AG09309 (cell line): ENCODE measurements around the gene SPRING1.
A peak's percentile ranks its signal among the peaks of the same experiment; 100 is the strongest.

Experiments used
- DNase-seq: peaks from one replicate; pipeline ENCODE4 v3.0.0-alpha.2; 2010; ENCODE audit warnings: low read depth
- H3K4me3 ChIP-seq: 2 replicates; pipeline ENCODE4 v1.5.1; 2011; ENCODE audit warnings: mild to moderate bottlenecking, low read depth, low read length, moderate library complexity; ENCODE audit not compliant: control insufficient read depth
- TF ChIP-seq, protein P1 (sequence below): IDR thresholded peaks from 2 replicates; pipeline ENCODE4 v1.5.1; 2011; ENCODE audit warnings: mild to moderate bottlenecking, low read depth, low read length, inconsistent platforms; ENCODE audit not compliant: insufficient read depth, control insufficient read depth; ENCODE audit errors: missing control alignments

Gene SPRING1

DNA sequence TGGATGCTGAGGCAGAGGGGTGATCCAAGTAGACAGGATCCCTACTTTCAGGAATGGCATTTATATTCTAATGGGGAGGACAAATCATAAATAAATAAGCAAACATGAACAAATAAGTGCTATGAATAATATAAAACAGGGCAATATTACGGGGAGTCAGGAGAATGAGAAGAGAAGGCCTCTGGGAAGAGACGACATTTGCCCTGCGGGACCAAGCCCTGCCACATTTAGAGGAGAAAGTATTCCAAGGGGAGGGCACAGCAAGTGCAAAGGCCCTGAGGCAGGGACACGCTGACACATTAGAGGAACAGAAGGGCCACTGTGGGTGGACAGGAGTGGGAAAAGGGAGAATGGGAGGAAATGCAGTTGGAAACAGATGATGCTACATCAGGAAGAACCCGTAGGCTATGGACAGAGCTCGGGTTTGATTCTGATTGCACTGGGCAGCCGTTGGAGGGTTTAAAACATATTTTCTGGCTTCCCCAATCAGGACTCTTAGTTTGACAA lies 1.6 kb upstream of the SPRING1 start:
- TF ChIP-seq, protein P1, sequence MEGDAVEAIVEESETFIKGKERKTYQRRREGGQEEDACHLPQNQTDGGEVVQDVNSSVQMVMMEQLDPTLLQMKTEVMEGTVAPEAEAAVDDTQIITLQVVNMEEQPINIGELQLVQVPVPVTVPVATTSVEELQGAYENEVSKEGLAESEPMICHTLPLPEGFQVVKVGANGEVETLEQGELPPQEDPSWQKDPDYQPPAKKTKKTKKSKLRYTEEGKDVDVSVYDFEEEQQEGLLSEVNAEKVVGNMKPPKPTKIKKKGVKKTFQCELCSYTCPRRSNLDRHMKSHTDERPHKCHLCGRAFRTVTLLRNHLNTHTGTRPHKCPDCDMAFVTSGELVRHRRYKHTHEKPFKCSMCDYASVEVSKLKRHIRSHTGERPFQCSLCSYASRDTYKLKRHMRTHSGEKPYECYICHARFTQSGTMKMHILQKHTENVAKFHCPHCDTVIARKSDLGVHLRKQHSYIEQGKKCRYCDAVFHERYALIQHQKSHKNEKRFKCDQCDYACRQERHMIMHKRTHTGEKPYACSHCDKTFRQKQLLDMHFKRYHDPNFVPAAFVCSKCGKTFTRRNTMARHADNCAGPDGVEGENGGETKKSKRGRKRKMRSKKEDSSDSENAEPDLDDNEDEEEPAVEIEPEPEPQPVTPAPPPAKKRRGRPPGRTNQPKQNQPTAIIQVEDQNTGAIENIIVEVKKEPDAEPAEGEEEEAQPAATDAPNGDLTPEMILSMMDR, result no peak
- DNase-seq, result no peak
- H3K4me3 ChIP-seq, result no peak overlapping the region

DNA sequence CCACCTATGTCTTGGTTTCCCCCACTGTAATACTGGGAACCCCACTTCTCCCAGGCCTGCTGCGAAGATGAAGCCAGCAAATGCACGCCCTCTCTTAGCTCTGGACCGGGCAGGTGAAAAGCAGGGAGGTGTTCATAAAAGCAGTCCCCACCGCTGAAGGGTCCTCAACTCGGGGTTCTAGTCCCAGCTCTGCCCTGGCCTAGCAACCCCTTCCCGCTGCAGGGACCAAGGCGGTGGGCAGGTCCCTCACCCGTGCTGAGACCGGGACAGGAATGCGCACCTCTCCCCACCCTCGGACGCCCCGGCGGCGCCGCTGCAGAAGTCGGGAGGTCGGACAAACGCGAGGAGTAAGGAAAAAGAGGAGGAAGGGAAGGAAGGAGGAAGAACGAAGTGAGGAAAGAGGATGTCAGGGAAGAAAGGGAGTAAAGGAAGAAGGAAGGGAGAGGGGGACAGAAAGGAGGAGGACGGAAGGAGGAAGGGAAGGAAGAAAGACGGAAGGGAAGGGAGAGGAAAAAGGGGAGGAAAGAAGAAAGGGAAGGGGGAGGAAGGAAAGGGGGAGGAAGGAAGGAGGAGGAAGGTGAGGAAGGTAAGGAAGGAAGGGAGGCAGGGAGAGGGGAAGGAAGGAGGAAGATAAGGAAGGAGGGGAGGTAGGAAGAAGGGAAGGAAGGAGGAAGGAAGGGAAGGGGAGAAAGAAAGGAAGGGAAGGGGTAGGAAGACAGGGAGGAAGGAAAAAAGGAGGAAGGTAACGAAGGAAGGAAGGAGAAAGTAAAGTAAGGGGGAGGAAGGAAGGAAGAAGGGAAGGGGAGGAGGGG lies 701 bp downstream of the SPRING1 start:
- TF ChIP-seq, protein P1, result no peak
- no peak for DNase-seq
- peak overlapping the region; percentile 86 for H3K4me3 ChIP-seq

DNA sequence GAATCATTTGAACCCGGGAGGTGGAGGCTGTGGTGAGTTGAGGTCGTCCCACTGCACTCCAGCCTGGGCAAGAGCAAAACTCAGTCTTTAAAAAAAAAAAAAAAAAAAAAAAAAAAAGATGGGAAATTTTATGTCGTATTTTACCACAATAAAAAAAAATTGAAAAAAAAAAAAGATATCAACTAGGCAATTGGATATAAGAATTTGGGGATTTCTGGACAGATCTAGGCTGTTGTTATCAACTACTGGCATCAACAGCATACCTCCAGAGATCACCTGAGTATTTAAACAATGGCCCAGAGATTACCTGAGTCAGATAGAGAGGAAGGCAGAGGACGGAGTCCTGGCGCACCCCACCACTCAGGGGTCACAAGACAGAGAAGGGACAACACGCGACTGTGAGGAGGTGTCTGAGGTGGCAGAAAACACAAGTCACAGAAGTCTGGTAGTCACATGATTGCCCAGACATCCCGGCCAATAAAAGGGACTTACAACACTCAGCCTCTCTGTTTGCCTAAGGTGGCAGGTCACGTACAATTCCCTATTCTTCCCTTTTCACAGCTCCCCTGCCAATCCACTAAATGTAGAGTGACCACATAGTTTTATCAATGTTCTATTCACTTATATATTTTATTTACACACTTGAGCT lies 1.8 kb downstream of the SPRING1 start:
- DNase-seq, result no peak
- TF ChIP-seq, protein P1, result no peak
- H3K4me3 ChIP-seq, result no peak overlapping the region

DNA sequence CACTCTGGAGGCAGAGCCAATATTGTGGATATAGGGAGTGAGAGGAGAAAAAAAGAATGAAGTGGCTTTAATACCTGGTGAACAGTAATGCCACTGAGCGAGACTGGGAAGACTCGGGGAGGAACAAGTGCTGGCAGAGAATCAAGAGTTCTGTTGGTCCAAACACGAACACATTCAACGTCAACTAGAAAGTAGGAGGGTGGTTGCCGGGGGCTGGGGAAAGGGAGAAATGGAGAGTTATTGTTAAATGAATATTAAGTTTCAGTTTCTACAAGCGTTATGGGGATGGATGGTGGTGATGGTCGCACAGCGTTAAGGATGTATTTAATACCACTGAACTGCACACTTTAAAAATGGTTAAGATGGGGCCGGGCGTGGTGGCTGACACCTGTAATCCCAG lies 2.8 kb downstream of the SPRING1 start:
- TF ChIP-seq, protein P1, result no peak
- DNase-seq, result no peak
- no peak overlapping the region for H3K4me3 ChIP-seq

DNA sequence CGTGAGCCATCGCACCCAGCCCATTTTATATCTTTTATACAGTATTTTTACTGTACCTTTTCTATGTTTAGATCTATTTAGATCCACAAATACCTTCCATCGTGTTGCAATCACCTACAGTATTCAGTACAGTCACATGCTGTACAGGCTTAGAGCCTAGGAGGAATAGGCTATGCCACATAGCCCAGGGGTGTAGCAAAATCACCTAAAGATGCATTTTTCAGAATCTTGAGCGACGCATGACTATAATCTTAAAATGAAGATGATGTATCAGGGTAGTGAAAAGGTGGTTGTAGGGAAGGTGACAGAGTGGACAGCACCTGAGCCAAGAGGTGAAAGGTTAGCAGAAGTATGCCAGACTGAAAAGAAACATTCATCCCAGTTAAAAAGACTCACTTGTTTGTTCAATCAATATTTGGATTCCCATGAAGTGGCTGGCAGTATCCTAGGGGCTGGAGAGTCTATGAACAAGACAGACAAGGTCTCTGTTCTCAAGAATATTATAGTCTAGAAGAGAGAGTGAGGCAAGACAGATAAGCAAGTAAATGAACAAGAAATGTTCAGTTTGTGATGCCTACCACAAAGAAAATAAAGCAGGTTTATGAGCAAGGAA lies 3.6 kb downstream of the SPRING1 start:
- H3K4me3 ChIP-seq, result no peak overlapping the region
- TF ChIP-seq, protein P1, result no peak
- DNase-seq, result no peak

DNA sequence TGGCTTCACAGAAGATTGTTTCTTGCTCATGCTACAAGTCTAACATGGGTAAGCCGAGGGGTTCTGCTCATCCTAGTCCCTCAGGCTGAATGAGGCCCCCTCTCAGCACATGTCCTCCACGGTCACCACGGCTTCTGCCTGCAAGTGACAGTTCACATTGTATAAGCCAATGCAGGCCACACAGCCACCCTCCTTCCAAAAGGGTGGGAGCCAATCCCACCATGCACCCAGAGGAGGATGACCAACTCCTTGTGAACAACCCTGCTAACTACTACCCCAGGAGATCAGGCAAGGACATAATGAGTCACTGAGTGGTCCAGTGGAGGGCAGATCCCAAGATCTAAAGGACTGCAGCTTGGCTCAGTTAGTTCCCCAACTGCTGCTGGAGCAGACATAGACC lies 6.1 kb downstream of the SPRING1 start:
- DNase-seq, result no peak
- no peak overlapping the region for H3K4me3 ChIP-seq
- TF ChIP-seq, protein P1, result no peak
